HCT116 (cell line): ENCODE measurements around the gene ZNF579.

ENCODE experiments used
- CEBPB ChIP-seq: IDR thresholded peaks from 2 replicates; pipeline ENCODE4 v1.6.1; 2012; ENCODE audit warnings: low read depth
- POLR2A ChIP-seq: IDR thresholded peaks from 2 replicates; pipeline ENCODE4 v1.7.0; 2011; ENCODE audit warnings: borderline replicate concordance; ENCODE audit not compliant: insufficient read depth, insufficient read length; ENCODE audit errors: extremely low read depth
- TF ChIP-seq, protein P1 (sequence below): IDR thresholded peaks from 2 replicates; pipeline ENCODE4 v1.6.1; 2012
- TF ChIP-seq, protein P2 (sequence below), 3 experiments: fragments of 200-600 bp in 1 of 3; sonication (generic) in 1 of 3; IDR thresholded peaks in 2 of 3; conservative IDR thresholded peaks in 1 of 3; 2 replicates each; pipeline ENCODE4 v1.5.1; 2012 to 2017; ENCODE audit warnings: low read depth in 2 of 3, low read length in 2 of 3, antibody characterized with exemption in 1 of 3, borderline replicate concordance in 1 of 3, control low read depth in 1 of 3, mild to moderate bottlenecking in 1 of 3, mixed read lengths in 1 of 3, mixed run types in 1 of 3, moderate library complexity in 1 of 3; ENCODE audit not compliant: insufficient read depth in 1 of 3

- TF ChIP-seq, protein P1, sequence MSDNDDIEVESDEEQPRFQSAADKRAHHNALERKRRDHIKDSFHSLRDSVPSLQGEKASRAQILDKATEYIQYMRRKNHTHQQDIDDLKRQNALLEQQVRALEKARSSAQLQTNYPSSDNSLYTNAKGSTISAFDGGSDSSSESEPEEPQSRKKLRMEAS = no peak
- TF ChIP-seq, protein P2, sequence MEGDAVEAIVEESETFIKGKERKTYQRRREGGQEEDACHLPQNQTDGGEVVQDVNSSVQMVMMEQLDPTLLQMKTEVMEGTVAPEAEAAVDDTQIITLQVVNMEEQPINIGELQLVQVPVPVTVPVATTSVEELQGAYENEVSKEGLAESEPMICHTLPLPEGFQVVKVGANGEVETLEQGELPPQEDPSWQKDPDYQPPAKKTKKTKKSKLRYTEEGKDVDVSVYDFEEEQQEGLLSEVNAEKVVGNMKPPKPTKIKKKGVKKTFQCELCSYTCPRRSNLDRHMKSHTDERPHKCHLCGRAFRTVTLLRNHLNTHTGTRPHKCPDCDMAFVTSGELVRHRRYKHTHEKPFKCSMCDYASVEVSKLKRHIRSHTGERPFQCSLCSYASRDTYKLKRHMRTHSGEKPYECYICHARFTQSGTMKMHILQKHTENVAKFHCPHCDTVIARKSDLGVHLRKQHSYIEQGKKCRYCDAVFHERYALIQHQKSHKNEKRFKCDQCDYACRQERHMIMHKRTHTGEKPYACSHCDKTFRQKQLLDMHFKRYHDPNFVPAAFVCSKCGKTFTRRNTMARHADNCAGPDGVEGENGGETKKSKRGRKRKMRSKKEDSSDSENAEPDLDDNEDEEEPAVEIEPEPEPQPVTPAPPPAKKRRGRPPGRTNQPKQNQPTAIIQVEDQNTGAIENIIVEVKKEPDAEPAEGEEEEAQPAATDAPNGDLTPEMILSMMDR (IDR thresholded peaks at IDR 0.05 in 2 of 3, conservative IDR thresholded peaks at IDR 0.05 in 1 of 3; ENCODE audit: borderline replicate concordance in 1 of 3, insufficient read depth in 1 of 3, low read depth in 2 of 3, low read length in 2 of 3) = no peak
- TF ChIP-seq CEBPB = no peak
- no peak for TF ChIP-seq POLR2A
Observed at GRCh38 chr19:55616395-55616875, 35.8 kb upstream of the ZNF579 start.
